Measurements from ENCODE around the gene BMP8A.

GRCh38 chr1:39566441-39567137 is 75.2 kb downstream of the BMP8A start:
- no peak for TF ChIP-seq CTCF (IDR thresholded peaks at IDR 0.05)
- no peak for TF ChIP-seq EZH2 (IDR thresholded peaks at IDR 0.05)
- no peak for TF ChIP-seq EZH2phosphoT487 (IDR thresholded peaks at IDR 0.05)
